NCI-H446 treated with DMSO at 0.1 percent for 48 hours (cell line): ENCODE data around the gene TMEM256.

ENCODE experiments used
- DNase-seq: peaks from one replicate; lab custom pipeline; 2025; lab: John Stamatoyannopoulos, UW

Gene TMEM256

GRCh38 chr17:7408252-7408727 lies 4.4 kb upstream of the TMEM256 start:
- DNase-seq = no peak

DNA sequence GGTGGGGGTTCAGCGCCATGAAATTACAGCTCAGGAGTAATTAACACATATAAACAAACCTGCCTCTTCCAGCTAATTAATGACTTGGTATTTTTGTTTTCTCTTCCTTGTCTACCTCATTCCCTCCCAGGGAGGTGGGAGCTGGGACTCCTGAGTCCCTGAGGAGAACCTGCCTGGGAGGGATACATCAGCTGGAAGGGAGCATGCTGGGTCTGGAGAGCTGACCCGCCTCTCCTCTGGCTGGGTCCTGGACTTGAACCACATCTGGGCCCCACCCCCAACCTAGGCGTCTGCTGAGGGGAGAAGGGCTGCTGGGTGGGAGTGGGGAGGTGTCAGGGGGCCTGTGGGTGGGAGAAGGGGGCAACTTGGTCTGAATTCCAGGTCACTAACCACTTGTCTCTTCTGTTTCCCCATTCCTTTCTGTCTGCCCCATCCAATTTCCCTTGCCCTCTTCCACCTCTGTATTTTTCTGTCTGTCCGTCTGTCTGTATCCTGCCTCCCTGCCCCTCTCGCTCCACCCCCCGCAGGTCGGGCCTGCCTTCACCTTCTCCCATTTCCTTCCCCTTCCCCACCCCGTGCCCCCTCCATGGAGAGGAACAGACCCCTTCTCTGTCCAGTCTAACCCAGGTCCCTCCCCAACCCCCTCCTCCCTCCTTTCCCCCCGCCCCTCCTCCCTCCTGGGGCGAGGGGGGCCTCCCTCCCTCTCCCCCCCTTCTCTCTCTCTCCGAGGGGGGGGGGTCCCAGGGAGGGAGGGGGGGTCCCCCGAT lies 3.8 kb upstream of the TMEM256 start, which contains the start of gene NLGN2:
NLGN2 (plus strand) TSS at position 361 of the 767 bp plus-strand sequence. CDS start 411 bp downstream, outside the sequence.
- DNase-seq = no peak

DNA sequence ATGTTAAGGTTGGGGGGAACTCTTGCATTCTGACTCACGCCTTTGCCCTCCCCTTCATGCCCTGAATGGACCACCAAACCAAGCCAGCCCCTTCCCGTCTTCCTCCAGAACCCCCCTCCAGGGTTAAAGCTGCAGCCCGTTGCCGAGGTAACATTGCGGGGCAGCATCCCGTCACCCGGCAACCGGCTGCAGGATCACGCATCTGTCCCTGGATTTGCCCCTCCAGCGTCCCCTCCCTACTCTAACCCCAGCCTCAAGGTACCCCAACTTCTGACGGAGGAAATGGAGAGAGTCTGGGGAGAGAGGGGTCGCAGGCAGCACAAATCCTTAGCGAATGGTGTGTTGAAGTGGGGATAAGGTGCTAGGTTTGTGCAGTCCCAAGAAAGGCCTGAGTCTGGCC lies 3.2 kb upstream of the TMEM256 start:
- DNase-seq = no peak

GRCh38 chr17:7406235-7406825 lies 2.4 kb upstream of the TMEM256 start:
- DNase-seq = no peak

GRCh38 chr17:7405350-7406234 lies 1.7 kb upstream of the TMEM256 start:
- no peak for DNase-seq

GRCh38 chr17:7404737-7405349 lies 946 bp upstream of the TMEM256 start:
- no peak for DNase-seq

DNA sequence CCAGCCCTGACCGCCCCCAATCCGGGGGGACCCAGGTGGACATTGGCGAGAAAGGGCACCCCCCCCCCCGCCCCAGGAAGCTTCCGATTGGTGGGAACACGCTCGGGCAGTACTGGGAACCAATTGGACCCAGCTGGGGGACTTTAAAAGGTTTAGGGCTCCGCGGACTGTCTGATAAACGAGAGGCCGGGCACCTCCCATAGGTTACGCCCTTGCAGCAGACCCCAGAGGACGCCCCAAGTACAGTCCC lies 245 bp downstream of the TMEM256 start:
- no peak for DNase-seq

DNA sequence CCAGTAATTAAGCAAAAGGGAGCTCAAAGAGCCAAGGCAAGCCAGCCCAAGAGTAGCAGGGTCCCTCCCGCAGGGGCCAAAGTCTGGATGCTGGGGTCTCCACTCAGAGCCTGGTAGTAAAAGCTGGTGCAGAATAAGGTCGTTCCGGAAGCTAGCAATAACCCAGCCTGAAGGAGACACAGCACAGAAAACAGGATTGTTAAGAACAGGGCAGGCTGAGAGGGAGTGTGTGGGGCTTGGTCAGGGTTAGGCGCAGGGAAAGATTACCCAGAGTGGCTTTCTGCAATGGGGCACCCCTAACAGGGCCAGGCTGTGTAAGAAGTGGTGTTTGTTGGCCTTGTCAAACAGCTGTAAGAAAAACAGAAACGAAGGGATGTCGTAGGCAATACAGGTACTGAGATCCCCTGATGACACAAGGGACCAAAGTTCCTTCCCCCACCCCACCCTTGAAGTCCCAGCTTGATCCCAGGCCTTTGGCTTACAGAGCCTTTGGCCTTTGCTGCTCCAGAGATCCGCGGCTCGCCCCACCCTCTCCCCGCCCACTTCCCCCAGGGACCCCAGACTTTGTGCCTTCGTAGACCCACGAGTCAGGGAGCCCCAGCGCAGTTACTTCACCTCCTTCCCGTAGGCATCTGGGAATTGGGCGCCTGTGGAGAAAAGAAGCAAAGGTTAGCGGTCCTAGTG lies 712 bp downstream of the TMEM256 start:
- no peak for DNase-seq

DNA sequence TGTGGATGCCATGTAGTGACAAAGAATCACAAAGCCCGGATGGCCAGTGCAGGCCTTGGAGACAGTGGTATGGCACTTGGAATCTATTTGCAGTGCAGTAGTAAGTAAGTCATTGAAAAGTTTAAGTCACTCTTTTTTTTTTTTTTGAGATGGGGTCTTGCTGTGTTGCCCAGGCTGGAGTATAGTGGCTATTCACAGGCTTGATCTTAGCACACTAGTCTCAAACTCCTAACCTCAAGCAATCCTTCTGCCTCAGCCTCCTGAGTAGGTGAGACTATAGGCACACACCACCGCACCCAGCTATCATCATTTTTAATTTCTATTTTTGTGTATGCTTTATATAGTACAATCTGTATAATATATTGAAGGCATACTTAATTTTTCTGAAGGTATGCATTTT lies 5.3 kb downstream of the TMEM256 start:
- DNase-seq = no peak

DNA sequence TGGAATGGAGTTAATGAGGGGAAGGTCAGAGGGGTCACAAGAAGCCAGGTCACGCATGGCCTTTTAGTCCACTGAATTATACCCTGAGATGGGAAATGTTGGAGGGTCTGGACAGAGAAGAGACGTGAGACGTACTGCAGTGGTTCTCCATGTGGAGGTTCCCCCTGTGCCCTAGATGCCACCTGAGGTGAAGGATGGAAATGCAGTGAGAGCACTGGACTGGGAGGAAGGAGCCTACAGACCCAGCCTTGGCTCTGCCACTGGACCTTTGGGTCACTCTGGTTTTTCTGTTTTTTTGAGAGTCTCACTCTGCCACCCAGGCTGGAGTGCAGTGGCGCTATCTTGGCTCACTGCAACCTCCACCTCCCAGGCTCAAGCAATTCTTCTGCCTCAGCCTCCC lies 7.8 kb downstream of the TMEM256 start:
- DNase-seq = no peak

- DNase-seq = peak; percentile 61
Observed at GRCh38 chr17:7394452-7395191, 9.3 kb downstream of the TMEM256 start, which contains the start of gene PLSCR3. Gene PLSCR3, minus strand, starts transcription at chr17:7394525. Its CDS starts 415 bp downstream, at chr17:7394110.

DNA sequence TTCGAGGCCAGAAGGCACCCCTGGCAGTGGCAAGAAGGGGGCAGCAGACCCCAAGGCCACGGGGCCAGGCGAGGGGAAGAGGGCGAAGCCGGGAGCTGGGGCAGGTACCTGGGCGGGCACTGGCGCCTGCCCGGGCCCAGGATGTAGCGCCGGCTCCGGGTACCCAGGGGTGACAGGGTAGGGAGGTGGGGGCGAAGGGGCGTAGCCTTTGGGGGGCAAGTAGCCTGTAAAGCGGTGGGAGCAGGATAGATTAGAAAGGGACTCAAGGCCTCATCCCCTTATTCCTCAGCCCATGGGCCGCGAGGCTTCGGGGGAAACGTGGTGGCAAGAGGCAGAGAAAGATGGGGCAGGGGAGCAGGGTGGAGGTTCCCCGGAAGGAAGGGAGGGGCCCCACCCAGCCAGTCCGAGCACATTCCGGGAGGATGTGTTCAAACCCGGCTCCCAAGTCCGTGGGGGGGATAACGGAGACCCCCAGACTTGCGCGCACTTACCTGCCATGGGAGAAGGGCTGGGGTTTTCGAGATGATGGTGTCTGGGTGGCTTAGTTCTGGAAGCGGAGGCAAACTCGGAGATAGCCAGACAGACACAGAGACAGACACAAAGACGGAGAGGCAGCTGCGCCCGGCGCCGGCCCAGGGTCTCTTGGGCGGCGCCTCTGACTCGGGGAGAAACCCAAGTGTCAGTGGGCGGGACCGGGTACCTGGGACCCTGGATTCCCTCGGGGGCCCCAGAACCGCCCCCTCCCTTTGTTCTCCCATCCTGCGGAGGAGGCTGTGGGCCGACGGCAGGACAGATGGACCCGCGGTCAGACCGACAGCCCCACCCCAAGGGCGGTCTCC lies 10.1 kb downstream of the TMEM256 start:
- no peak for DNase-seq

DNA sequence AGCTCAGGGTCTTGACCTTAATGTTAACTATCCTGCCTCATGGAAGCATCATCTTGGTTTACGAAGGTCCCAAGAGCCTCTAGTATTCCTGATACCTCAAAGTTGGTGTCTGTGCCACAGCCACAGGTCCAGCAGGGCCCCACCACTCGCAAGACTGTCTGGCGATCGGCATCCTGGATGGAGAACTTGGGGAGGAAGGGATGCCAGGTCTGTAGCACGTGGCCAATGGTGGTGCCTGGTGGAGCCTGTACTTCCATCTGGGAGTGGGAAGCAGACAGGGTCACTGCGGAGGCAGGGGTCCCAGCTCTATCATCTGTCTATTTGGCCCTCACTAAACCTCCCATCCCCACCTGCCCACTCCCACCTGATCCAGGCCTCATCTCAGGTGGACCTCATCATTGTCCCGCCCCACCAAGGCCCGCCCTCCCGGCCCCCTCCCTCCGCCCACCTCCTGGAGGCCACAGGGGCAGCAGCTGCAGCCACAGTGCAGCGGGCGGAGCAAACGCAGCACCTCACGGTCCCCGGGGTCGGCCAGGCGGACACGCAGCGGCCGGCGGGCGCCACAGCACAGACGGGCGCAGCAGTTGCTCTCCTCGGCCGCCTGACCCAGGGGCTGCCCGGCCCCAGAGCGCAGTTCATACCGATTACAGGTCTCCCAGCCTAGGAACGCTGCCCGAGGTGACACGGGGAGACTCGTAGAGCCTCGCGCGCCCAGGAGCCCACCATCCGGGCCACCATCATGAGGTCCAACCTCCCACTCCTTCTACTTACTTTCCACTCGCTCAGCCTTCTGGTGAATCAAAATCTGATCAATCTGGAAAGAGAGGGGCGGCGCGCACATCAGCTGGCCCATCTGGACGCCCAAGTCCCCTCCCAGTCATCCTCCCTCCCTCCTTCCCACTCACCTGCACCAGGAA lies 10.9 kb downstream of the TMEM256 start:
- no peak for DNase-seq

GRCh38 chr17:7391307-7391706 lies 12.6 kb downstream of the TMEM256 start:
- DNase-seq = no peak

- no peak for DNase-seq
Observed at GRCh38 chr17:7389924-7390910, 13.7 kb downstream of the TMEM256 start.

DNA sequence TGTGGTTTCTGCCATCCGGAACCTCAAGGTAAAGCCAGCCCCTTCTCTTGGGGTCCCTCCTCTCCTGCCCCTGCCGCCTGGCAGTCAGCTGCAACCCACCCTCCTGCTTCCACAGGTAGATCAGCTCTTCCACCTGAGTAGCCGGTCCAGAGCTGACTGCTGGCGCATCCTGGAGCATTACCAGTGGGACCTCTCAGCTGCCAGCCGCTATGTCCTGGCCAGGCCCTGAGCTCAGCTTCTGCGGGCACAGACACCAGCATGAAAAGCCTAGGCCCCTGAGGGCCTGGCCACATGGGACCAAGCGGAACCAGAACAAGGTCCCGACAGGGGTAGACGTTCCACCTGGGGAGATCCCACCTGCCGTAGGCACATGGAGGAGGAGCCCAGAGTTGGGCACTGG lies 15.0 kb downstream of the TMEM256 start:
- no peak for DNase-seq

DNA sequence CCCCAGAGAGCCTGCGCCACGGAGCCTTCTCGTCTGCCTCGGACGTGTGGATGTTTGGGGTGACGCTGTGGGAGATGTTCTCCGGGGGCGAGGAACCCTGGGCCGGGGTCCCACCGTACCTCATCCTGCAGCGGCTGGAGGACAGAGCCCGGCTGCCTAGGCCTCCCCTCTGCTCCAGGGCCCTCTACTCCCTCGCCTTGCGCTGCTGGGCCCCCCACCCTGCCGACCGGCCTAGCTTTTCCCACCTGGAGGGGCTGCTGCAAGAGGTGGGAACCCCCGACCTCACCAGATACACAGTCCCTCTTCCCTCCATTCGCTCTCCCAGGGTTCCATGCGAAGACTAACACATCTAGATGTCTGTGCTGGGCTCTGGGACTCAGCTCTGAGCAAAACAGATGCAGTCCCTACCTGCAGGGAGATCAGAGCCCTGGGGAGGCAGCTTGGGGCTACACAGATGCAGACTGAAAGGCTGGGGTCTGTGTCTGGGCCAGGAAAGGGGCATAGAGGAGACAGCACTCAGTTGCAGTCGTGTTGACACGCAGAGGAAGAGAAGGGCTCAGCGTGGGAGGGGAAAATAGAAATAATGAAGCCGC lies 19.3 kb downstream of the TMEM256 start:
- DNase-seq = no peak
